Measurements from ENCODE around the gene MAGEB16.

- TF ChIP-seq POLR2A (IDR thresholded peaks at IDR 0.05) (no peak), CTCF (IDR thresholded peaks at IDR 0.05) (no peak)
Measured at GRCh38 chrX:35785075-35785474, 13.1 kb upstream of the MAGEB16 start.
